IMR-90 (cell line): Measurements from ENCODE around the gene THEMIS2. TPM values are rescaled to one million over a fixed set of nuclear protein-coding genes. Genes with fewer than 3 reads are reported as not detected.

ENCODE experiments used
- ATAC-seq: fragments of 200-7000 bp; cut with Tn5 transposase; 2 replicates; pipeline ENCODE4 v1.9.1; 2020; ENCODE audit warnings: low read depth, mild to moderate bottlenecking, moderate library complexity
- BruUV-seq: library from RNA; stranded (reverse); fragments of 400-500 nt; replicated peaks from 2 replicates; lab custom pipeline; 2021; lab: Mats Ljungman, UMichigan
- CTCF ChIA-PET: fragments of 300-600 bp; formaldehyde crosslinking; extraction: SDS; loops from one replicate; lab custom pipeline; 2021; ENCODE audit warnings: antibody characterized with exemption; lab: Yijun Ruan, JAX
- POLR2A ChIA-PET: fragments of 300-600 bp; sonication (Branson Sonifier 250); formaldehyde crosslinking; loops from one replicate; lab custom pipeline; 2022; ENCODE audit warnings: antibody characterized with exemption; ENCODE audit not compliant: unreplicated experiment; lab: Charles Lee
- DNase-seq: peaks from one replicate; pipeline ENCODE4 v3.0.0; 2013
- H2AFZ ChIP-seq: replicated peaks from 2 replicates; pipeline ENCODE3; 2013; ENCODE audit warnings: low read length, mild to moderate bottlenecking; ENCODE audit not compliant: poor library complexity
- H2AK5ac ChIP-seq: 2 replicates; pipeline ENCODE4 v1.6.1; 2013; ENCODE audit warnings: low read depth, low read length, inconsistent platforms
- H2AK9ac ChIP-seq: replicated peaks from 2 replicates; pipeline ENCODE3; 2013; ENCODE audit warnings: mild to moderate bottlenecking, low read depth, low read length, moderate library complexity; ENCODE audit not compliant: poor library complexity
- H2BK120ac ChIP-seq: 2 replicates; pipeline ENCODE4 v1.6.1; 2013; ENCODE audit warnings: low read depth, low read length, inconsistent platforms
- H2BK15ac ChIP-seq: 3 replicates; pipeline ENCODE4 v1.6.1; 2013; ENCODE audit warnings: low read depth, low read length, inconsistent platforms
- H2BK20ac ChIP-seq: 2 replicates; pipeline ENCODE4 v1.6.1; 2013; ENCODE audit warnings: low read depth, mild to moderate bottlenecking, inconsistent platforms, low read length, moderate library complexity
- H2BK5ac ChIP-seq: 2 replicates; pipeline ENCODE4 v1.6.1; 2013; ENCODE audit warnings: mild to moderate bottlenecking, low read depth, low read length, inconsistent platforms; ENCODE audit not compliant: poor library complexity, severe bottlenecking
- H3K14ac ChIP-seq: replicated peaks from 2 replicates; pipeline ENCODE4 v1.6.1; 2013; ENCODE audit warnings: low read depth, low read length, inconsistent platforms
- H3K18ac ChIP-seq: 2 replicates; pipeline ENCODE4 v1.6.1; 2013; ENCODE audit warnings: low read depth, low read length, control low read depth
- H3K23ac ChIP-seq: 2 replicates; pipeline ENCODE4 v1.6.1; 2013; ENCODE audit warnings: low read depth, low read length, inconsistent platforms
- H3K27ac ChIP-seq: 2 replicates; pipeline ENCODE4 v1.5.1; 2013; ENCODE audit warnings: mild to moderate bottlenecking, control low read depth, low read length; ENCODE audit not compliant: insufficient read depth
- H3K27me3 ChIP-seq: 2 replicates; pipeline ENCODE4 v1.6.1; 2013; ENCODE audit warnings: low read length; ENCODE audit not compliant: control insufficient read depth, insufficient read depth
- H3K36me3 ChIP-seq: 2 replicates; pipeline ENCODE4 v1.6.1; 2013; ENCODE audit warnings: low read length, mixed read lengths; ENCODE audit not compliant: control insufficient read depth, insufficient read depth
- H3K4ac ChIP-seq: 2 replicates; pipeline ENCODE4 v1.6.1; 2013; ENCODE audit warnings: low read depth, low read length, inconsistent platforms
- H3K4me1 ChIP-seq: 2 replicates; pipeline ENCODE4 v1.6.1; 2013; ENCODE audit warnings: low read length, mixed read lengths; ENCODE audit not compliant: control insufficient read depth, insufficient read depth
- H3K4me2 ChIP-seq: 2 replicates; pipeline ENCODE4 v1.6.1; 2013; ENCODE audit warnings: low read depth, mild to moderate bottlenecking, control low read depth, low read length, moderate library complexity
- H3K4me3 ChIP-seq: 2 replicates; pipeline ENCODE4 v1.5.1; 2013; ENCODE audit warnings: low read depth, mild to moderate bottlenecking, control low read depth, low read length, moderate library complexity; ENCODE audit not compliant: insufficient read depth
- H3K56ac ChIP-seq: 2 replicates; pipeline ENCODE4 v1.6.1; 2013; ENCODE audit warnings: low read length, inconsistent platforms; ENCODE audit not compliant: insufficient read depth; ENCODE audit errors: extremely low read depth
- H3K79me1 ChIP-seq, 2 experiments: 2 replicates each; pipeline ENCODE4 v1.6.1; 2013; ENCODE audit warnings: low read length in 2 of 2, inconsistent platforms in 1 of 2, low read depth in 1 of 2
- H3K9ac ChIP-seq: 2 replicates; pipeline ENCODE4 v1.6.1; 2013; ENCODE audit warnings: low read depth, low read length, control low read depth
- H3K9me1 ChIP-seq: 2 replicates; pipeline ENCODE4 v1.6.1; 2013; ENCODE audit warnings: low read length, inconsistent platforms; ENCODE audit not compliant: insufficient read depth
- H3K9me3 ChIP-seq: 2 replicates; pipeline ENCODE4 v1.6.1; 2013; ENCODE audit warnings: low read length; ENCODE audit not compliant: control insufficient read depth, insufficient read depth
- H4K20me1 ChIP-seq: 2 replicates; pipeline ENCODE4 v1.6.1; 2013; ENCODE audit warnings: low read length, inconsistent platforms; ENCODE audit not compliant: insufficient read depth
- H4K5ac ChIP-seq: 2 replicates; pipeline ENCODE4 v1.6.1; 2013; ENCODE audit warnings: mild to moderate bottlenecking, low read depth, low read length, control low read depth
- H4K8ac ChIP-seq, 2 experiments: 2 replicates each; pipeline ENCODE4 v1.6.1; 2013; ENCODE audit warnings: low read depth in 2 of 2, low read length in 2 of 2, control low read depth in 1 of 2, inconsistent platforms in 1 of 2
- H4K91ac ChIP-seq: 2 replicates; pipeline ENCODE4 v1.6.1; 2013; ENCODE audit warnings: low read depth, low read length, inconsistent platforms; ENCODE audit not compliant: insufficient read depth
- BHLHE40 ChIP-seq: fragments of 150-350 bp; IDR thresholded peaks from 2 replicates; pipeline ENCODE4 v1.6.1; 2016; ENCODE audit warnings: mild to moderate bottlenecking, low read depth, low read length
- CEBPB ChIP-seq: IDR thresholded peaks from 2 replicates; pipeline ENCODE4 v1.6.1; 2012; ENCODE audit warnings: low read depth, low read length, improper control_type of control experiment
- CHD1 ChIP-seq: IDR thresholded peaks from 2 replicates; pipeline ENCODE4 v1.6.1; 2012; ENCODE audit warnings: low read depth, low read length, improper control_type of control experiment
- FOS ChIP-seq: fragments of 150-350 bp; IDR thresholded peaks from 2 replicates; pipeline ENCODE4 v1.6.1; 2016; ENCODE audit warnings: low read depth, low read length
- MAFK ChIP-seq: IDR thresholded peaks from 2 replicates; pipeline ENCODE4 v1.6.1; 2012; ENCODE audit warnings: low read depth, low read length, improper control_type of control experiment
- MAZ ChIP-seq: IDR thresholded peaks from 2 replicates; pipeline ENCODE4 v1.6.1; 2012; ENCODE audit warnings: low read depth, mild to moderate bottlenecking, low read length, improper control_type of control experiment, moderate library complexity, borderline replicate concordance
- MXI1 ChIP-seq: IDR thresholded peaks from 2 replicates; pipeline ENCODE4 v1.6.1; 2012; ENCODE audit warnings: low read depth, mild to moderate bottlenecking, low read length, moderate library complexity, borderline replicate concordance
- NFE2L2 ChIP-seq: fragments of 150-350 bp; IDR thresholded peaks from 2 replicates; pipeline ENCODE4 v1.6.1; 2016; ENCODE audit warnings: low read depth, mild to moderate bottlenecking, low read length
- POLR2A ChIP-seq: IDR thresholded peaks from 2 replicates; pipeline ENCODE4 v1.6.1; 2012; ENCODE audit warnings: mild to moderate bottlenecking, low read depth, low read length
- RAD21 ChIP-seq: IDR thresholded peaks from 2 replicates; pipeline ENCODE4 v1.6.1; 2012; ENCODE audit warnings: low read length, improper control_type of control experiment
- RCOR1 ChIP-seq: IDR thresholded peaks from 2 replicates; pipeline ENCODE4 v1.6.1; 2012; ENCODE audit warnings: mild to moderate bottlenecking, low read length, improper control_type of control experiment; ENCODE audit not compliant: insufficient replicate concordance
- RFX5 ChIP-seq: IDR thresholded peaks from 2 replicates; pipeline ENCODE4 v1.8.0; 2012; ENCODE audit warnings: low read depth, mild to moderate bottlenecking, low read length, moderate library complexity
- SMC3 ChIP-seq: fragments of 150-350 bp; IDR thresholded peaks from 2 replicates; pipeline ENCODE4 v1.6.1; 2016; ENCODE audit warnings: low read depth, mild to moderate bottlenecking, antibody characterized with exemption, low read length, moderate library complexity
- WGBS, 2 experiments: methylation state at CpG; one replicate each; pipeline versions ENCODE4 v1.1.5 to v1.1.7; 2013; ENCODE audit warnings: missing lambda C conversion rate in 2 of 2; ENCODE audit not compliant: insufficient read length in 1 of 2; ENCODE audit errors: extremely low coverage in 2 of 2; 5-methylcytosine and 5-hydroxymethylcytosine counted together
- dilution Hi-C: fragments of 300-500 bp; cut with HindIII; formaldehyde crosslinking; loops from one replicate; pipeline ENCODE4 v1.14.3; 2018; ENCODE audit warnings: low sequenced_read_pairs; ENCODE audit not compliant: unreplicated experiment
- in situ Hi-C: fragments of 300-500 bp; cut with MboI; formaldehyde crosslinking; loops from 3 replicates; pipeline ENCODE4 v1.14.3; 2019; ENCODE audit warnings: low sequenced_read_pairs, inconsistent platforms, mixed read lengths
- intact Hi-C: fragments of 100-400 bp; cut with micrococcal nuclease; formaldehyde crosslinking; loops from 2 replicates; pipeline ENCODE4 v1.10.0; 2022
- polyA plus RNA-seq, 3 experiments: library from polyadenylated mRNA; depleted of rRNA; stranded (reverse); fragments of >200 nt; gene quantifications; 2 replicates each; pipeline ENCODE4 v1.2.3, GENCODE V29; 2012; ENCODE audit warnings: low replicate concordance in 1 of 3
- total RNA-seq: library from RNA; depleted of rRNA; stranded (reverse); fragments of >200 nt; gene quantifications from 2 replicates; pipeline ENCODE4 v1.2.3, GENCODE V29; 2012
- TF ChIP-seq, protein P1 (sequence below): fragments of 150-350 bp; IDR thresholded peaks from 2 replicates; pipeline ENCODE4 v1.6.1; 2017; ENCODE audit warnings: mild to moderate bottlenecking, antibody characterized with exemption, low read length, low read depth
- TF ChIP-seq, protein P2 (sequence below): fragments of 150-350 bp; IDR thresholded peaks from 2 replicates; pipeline ENCODE4 v1.6.1; 2016; ENCODE audit warnings: low read depth, mild to moderate bottlenecking, low read length, moderate library complexity, borderline replicate concordance
- TF ChIP-seq, protein P3 (sequence below): conservative IDR thresholded peaks from 2 replicates; pipeline ENCODE4 v1.5.1; 2012; ENCODE audit warnings: mild to moderate bottlenecking, low read depth, low read length, improper control_type of control experiment

Gene THEMIS2
- total and polyA plus RNA-seq, 2 of the 4 experiments (the other 2 are of a cell fraction), result 4.5 to 5.0 TPM

DNA sequence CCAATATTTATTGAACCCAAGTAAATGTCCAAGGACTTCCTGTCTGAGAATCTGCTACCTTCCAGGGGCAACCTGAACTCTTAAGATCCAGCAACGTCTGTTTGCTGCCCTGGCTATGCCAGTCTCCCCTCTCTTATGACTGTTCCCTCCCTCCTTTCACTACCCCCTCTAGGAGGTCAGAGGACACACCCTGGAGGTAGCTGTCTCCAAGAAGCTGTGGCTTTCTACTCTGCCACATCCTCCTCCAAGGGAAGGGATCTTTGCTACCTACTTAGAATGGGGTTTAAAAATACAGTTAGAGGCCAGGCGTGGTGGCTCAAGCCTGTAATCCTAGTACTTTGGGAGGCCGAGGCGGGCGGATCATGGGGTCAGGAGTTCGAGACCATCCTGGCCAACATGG is 58.8 kb downstream of the THEMIS2 start:
- ATAC-seq, result no peak
- Histone ChIP-seq H3K4me3 (no peak overlapping the region), H3K4ac (no peak overlapping the region), H4K8ac (no peak overlapping the region), H3K9me1 (no peaks in the 10 kb centered on the region), H3K27ac (no peak overlapping the region), H3K36me3 (no peaks in the 10 kb centered on the region), H2BK20ac (no peak overlapping the region), H4K5ac (no peak overlapping the region), H4K20me1 (no peaks in the 10 kb centered on the region), H2AK5ac (no peak overlapping the region), H2AFZ (no peak overlapping the region), H3K56ac (no peak overlapping the region), H4K91ac (no peak overlapping the region), H3K79me1 (no peaks in the 10 kb centered on the region), H3K9me3 (no peaks in the 10 kb centered on the region), H2BK15ac (no peak overlapping the region), H3K23ac (no peak overlapping the region), H3K14ac (no peak overlapping the region), H2BK5ac (no peak overlapping the region), H2AK9ac (no peak overlapping the region), H2BK120ac (no peak overlapping the region), H3K27me3 (peaks cover 16% of the 10 kb centered on the region), H3K18ac (no peak overlapping the region), H3K4me2 (no peak overlapping the region), H3K4me1 (peaks cover 4% of the 10 kb centered on the region), H3K9ac (no peak overlapping the region)
- in situ Hi-C loops, result no loop called here
- no peak for TF ChIP-seq MAFK
- no peak for TF ChIP-seq POLR2A
- no peak for TF ChIP-seq RCOR1
- no peak for TF ChIP-seq CHD1
- TF ChIP-seq, protein P1, sequence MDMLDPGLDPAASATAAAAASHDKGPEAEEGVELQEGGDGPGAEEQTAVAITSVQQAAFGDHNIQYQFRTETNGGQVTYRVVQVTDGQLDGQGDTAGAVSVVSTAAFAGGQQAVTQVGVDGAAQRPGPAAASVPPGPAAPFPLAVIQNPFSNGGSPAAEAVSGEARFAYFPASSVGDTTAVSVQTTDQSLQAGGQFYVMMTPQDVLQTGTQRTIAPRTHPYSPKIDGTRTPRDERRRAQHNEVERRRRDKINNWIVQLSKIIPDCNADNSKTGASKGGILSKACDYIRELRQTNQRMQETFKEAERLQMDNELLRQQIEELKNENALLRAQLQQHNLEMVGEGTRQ, result no peak
- TF ChIP-seq MXI1, result no peak
- no peak for TF ChIP-seq CEBPB
- no peak for TF ChIP-seq RFX5
- TF ChIP-seq NFE2L2, result no peak
- TF ChIP-seq, protein P2, sequence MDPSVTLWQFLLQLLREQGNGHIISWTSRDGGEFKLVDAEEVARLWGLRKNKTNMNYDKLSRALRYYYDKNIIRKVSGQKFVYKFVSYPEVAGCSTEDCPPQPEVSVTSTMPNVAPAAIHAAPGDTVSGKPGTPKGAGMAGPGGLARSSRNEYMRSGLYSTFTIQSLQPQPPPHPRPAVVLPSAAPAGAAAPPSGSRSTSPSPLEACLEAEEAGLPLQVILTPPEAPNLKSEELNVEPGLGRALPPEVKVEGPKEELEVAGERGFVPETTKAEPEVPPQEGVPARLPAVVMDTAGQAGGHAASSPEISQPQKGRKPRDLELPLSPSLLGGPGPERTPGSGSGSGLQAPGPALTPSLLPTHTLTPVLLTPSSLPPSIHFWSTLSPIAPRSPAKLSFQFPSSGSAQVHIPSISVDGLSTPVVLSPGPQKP, result no peak
- TF ChIP-seq FOS, result no peak
- TF ChIP-seq, protein P3, sequence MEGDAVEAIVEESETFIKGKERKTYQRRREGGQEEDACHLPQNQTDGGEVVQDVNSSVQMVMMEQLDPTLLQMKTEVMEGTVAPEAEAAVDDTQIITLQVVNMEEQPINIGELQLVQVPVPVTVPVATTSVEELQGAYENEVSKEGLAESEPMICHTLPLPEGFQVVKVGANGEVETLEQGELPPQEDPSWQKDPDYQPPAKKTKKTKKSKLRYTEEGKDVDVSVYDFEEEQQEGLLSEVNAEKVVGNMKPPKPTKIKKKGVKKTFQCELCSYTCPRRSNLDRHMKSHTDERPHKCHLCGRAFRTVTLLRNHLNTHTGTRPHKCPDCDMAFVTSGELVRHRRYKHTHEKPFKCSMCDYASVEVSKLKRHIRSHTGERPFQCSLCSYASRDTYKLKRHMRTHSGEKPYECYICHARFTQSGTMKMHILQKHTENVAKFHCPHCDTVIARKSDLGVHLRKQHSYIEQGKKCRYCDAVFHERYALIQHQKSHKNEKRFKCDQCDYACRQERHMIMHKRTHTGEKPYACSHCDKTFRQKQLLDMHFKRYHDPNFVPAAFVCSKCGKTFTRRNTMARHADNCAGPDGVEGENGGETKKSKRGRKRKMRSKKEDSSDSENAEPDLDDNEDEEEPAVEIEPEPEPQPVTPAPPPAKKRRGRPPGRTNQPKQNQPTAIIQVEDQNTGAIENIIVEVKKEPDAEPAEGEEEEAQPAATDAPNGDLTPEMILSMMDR, result no peak
- TF ChIP-seq MAZ, result no peak
- no peak for TF ChIP-seq SMC3
- no peak for TF ChIP-seq RAD21
- TF ChIP-seq BHLHE40, result no peak
- DNase-seq, result no peak
- no CpG with 5 or more reads among the region's 6 CpGs for WGBS, 2 experiments
- ChIA-PET CTCF (interaction anchor here (1.5 kb wide), 1 partner anchor 10 kb away, joined by 5 read pairs; no protein-coding TSS in a partner anchor), POLR2A (no interaction called here)
- intact Hi-C loops, result no loop called here
- dilution Hi-C loops, result no loop called here
- no TSS peak for BruUV-seq
